Lower leg skin (tissue), 3 donors: ENCODE data around the gene EHF.

Experiments used
- POLR2A ChIP-seq, 2 donors: fragments of 450-650 bp; IDR thresholded peaks; one replicate each; pipeline ENCODE4 v1.6.1; 2016 to 2017; ENCODE audit warnings: antibody characterized with exemption in 2 of 2, mild to moderate bottlenecking in 1 of 2, moderate library complexity in 1 of 2
- TF ChIP-seq, protein P1 (sequence below), 3 donors: fragments of 450-650 bp; IDR thresholded peaks; one replicate each; pipeline ENCODE4 v1.5.1; 2016; ENCODE audit warnings: antibody characterized with exemption in 3 of 3, mild to moderate bottlenecking in 3 of 3, moderate library complexity in 2 of 3

- no peak for TF ChIP-seq POLR2A (IDR thresholded peaks at IDR 0.05)
- TF ChIP-seq, protein P1, sequence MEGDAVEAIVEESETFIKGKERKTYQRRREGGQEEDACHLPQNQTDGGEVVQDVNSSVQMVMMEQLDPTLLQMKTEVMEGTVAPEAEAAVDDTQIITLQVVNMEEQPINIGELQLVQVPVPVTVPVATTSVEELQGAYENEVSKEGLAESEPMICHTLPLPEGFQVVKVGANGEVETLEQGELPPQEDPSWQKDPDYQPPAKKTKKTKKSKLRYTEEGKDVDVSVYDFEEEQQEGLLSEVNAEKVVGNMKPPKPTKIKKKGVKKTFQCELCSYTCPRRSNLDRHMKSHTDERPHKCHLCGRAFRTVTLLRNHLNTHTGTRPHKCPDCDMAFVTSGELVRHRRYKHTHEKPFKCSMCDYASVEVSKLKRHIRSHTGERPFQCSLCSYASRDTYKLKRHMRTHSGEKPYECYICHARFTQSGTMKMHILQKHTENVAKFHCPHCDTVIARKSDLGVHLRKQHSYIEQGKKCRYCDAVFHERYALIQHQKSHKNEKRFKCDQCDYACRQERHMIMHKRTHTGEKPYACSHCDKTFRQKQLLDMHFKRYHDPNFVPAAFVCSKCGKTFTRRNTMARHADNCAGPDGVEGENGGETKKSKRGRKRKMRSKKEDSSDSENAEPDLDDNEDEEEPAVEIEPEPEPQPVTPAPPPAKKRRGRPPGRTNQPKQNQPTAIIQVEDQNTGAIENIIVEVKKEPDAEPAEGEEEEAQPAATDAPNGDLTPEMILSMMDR (IDR thresholded peaks at IDR 0.05), result no peak
Observed at GRCh38 chr11:34629711-34630110, 8.8 kb downstream of the EHF start.
